Fibroblast of lung (primary cell): ENCODE results near the gene MINAR1. TPM values are rescaled to one million over a fixed set of nuclear protein-coding genes. Genes with fewer than 3 reads are reported as not detected.

Experiments
- DNase-seq, 2 donors: peaks; one replicate each; pipeline versions ENCODE4 v3.0.0 to v3.0.0-alpha.2; 2010; ENCODE audit warnings: low read depth in 2 of 2
- H2AFZ ChIP-seq: 2 replicates; pipeline ENCODE4 v1.5.1; 2012; ENCODE audit warnings: low read length, control low read depth, inconsistent platforms
- H3K27ac ChIP-seq: 2 replicates; pipeline ENCODE4 v1.5.1; 2011; ENCODE audit warnings: low read length, control low read depth; ENCODE audit not compliant: insufficient read depth
- H3K27me3 ChIP-seq: 2 replicates; pipeline ENCODE4 v1.5.1; 2011; ENCODE audit warnings: mild to moderate bottlenecking, low read length; ENCODE audit not compliant: control insufficient read depth, insufficient read depth
- H3K36me3 ChIP-seq: 2 replicates; pipeline ENCODE4 v1.5.1; 2011; ENCODE audit warnings: low read length; ENCODE audit not compliant: control insufficient read depth, insufficient read depth
- H3K4me1 ChIP-seq: 2 replicates; pipeline ENCODE4 v1.5.1; 2011; ENCODE audit warnings: low read length; ENCODE audit not compliant: control insufficient read depth, insufficient read depth; ENCODE audit errors: extremely low read depth
- H3K4me2 ChIP-seq: 2 replicates; pipeline ENCODE4 v1.5.1; 2011; ENCODE audit warnings: low read length, control low read depth; ENCODE audit not compliant: insufficient read depth; ENCODE audit errors: extremely low read depth
- H3K4me3 ChIP-seq, 4 experiments: fragments of 200-600 bp in 1 of 4; sonication (generic) in 1 of 4; replicated peaks in 1 of 4; 2 replicates each; pipeline ENCODE4 v1.5.1; 2011 to 2016; ENCODE audit warnings: low read length in 4 of 4, low read depth in 3 of 4, mild to moderate bottlenecking in 3 of 4, control low read depth in 2 of 4, inconsistent platforms in 1 of 4, mixed read lengths in 1 of 4; ENCODE audit not compliant: insufficient read depth in 1 of 4; ENCODE audit errors: control extremely low read depth in 1 of 4
- H3K79me2 ChIP-seq: 2 replicates; pipeline ENCODE4 v1.5.1; 2012; ENCODE audit warnings: mild to moderate bottlenecking, low read length, inconsistent platforms; ENCODE audit not compliant: control insufficient read depth, insufficient read depth
- H3K9ac ChIP-seq: 2 replicates; pipeline ENCODE4 v1.5.1; 2011; ENCODE audit warnings: mild to moderate bottlenecking, low read length, control low read depth; ENCODE audit not compliant: insufficient read depth
- H3K9me3 ChIP-seq: 2 replicates; pipeline ENCODE4 v1.5.1; 2012; ENCODE audit warnings: low read depth, low read length; ENCODE audit not compliant: control insufficient read depth, insufficient read depth
- H4K20me1 ChIP-seq: 2 replicates; pipeline ENCODE4 v1.5.1; 2011; ENCODE audit warnings: low read length; ENCODE audit not compliant: control insufficient read depth, insufficient read depth; ENCODE audit errors: extremely low read depth
- CTCF ChIP-seq, 2 donors: IDR thresholded peaks in 1 of 2; conservative IDR thresholded peaks in 1 of 2; 1 replicate in 1 of 2; 2 replicates in 1 of 2; pipeline ENCODE4 v1.5.1; 2011 to 2012; ENCODE audit warnings: low read length in 2 of 2, control low read depth in 1 of 2, inconsistent platforms in 1 of 2, low read depth in 1 of 2, mild to moderate bottlenecking in 1 of 2
- EZH2 ChIP-seq: IDR thresholded peaks from 2 replicates; pipeline ENCODE4 v1.5.1; 2012; ENCODE audit warnings: low read length, control low read depth, mild to moderate bottlenecking; ENCODE audit errors: missing control alignments
- polyA plus RNA-seq, 2 donors: library from polyadenylated mRNA; depleted of rRNA in 1 of 2; stranded (reverse) in 1 of 2; unstranded in 1 of 2; fragments of >200 nt; gene quantifications; 2 replicates each; pipeline ENCODE4 v1.2.1, GENCODE V29; 2011 to 2012; ENCODE audit warnings: missing spikeins in 1 of 2
- total RNA-seq: library from RNA; depleted of rRNA; stranded (reverse); fragments of >200 nt; gene quantifications from 2 replicates; pipeline ENCODE4 v1.2.1, GENCODE V29; 2014

MINAR1 gene
- total and polyA plus RNA-seq, 2 donors (not counting 1 experiment from before 2014, with no cell fraction given), result 0.33 to 0.58 TPM

DNA sequence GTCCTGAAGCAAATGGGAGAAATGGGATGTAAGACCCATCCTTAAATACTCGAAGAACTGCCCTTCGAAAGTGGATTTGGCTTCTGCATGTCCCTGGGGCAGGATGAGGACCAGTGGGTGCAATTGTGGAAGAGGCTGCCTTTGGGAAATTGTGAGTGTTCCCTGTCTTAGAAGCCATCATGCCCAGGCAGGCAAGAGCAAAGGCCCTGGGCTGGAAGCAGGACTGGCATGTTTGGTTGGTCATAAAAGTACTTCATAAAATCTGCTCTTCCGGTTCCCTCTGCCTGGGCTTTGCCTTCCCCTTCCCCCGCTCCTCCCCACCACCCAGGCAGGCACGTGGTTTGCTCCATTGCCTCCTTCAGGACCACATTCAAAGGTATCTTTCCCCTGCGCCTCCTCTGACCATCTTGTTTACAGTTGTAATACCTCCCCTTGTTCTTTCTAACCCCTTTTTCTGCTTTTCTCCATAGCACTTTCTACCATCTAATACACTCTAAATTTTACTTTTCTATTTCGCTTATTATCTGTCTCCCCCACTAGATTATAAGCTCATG, 8.3 kb downstream of the MINAR1 start:
- H3K79me2 ChIP-seq, result no peaks in the 10 kb centered on the region
- peaks cover 4% of the 10 kb centered on the region for H3K27me3 ChIP-seq
- TF ChIP-seq CTCF (conservative IDR thresholded peaks at IDR 0.05 in 1 of 2, IDR thresholded peaks at IDR 0.05 in 1 of 2; ENCODE audit: low read depth in 1 of 2, low read length in 2 of 2), result no peak
- TF ChIP-seq EZH2, result no peak
- DNase-seq, result no peak
- H3K4me3 ChIP-seq, result no peak overlapping the region
- H4K20me1 ChIP-seq, result no peaks in the 10 kb centered on the region
- H3K27ac ChIP-seq, result no peak overlapping the region
- H3K9me3 ChIP-seq, result no peaks in the 10 kb centered on the region
- H3K36me3 ChIP-seq, result no peaks in the 10 kb centered on the region
- H3K4me1 ChIP-seq, result no peaks in the 10 kb centered on the region
- H2AFZ ChIP-seq, result no peak overlapping the region
- no peak overlapping the region for H3K9ac ChIP-seq
- H3K4me2 ChIP-seq, result no peak overlapping the region

DNA sequence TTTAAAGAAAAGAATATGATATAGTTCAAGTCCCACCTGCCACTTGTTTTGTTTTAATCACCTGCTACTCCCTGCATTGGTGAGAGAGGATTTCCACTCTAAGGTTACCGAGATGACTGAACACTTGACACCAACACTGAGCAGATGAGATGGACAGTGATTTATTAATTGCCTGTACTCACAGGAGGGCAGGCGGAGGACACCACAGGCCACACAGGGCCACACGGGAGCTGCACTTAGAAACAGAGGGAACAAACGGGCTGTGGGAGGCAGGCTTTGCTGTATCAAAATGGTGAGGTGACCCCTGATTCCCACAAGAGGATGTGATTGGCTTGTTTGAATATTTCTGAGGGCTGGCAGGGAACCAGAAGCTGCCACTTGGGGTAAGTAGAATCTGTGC, 10.8 kb downstream of the MINAR1 start:
- no peak for DNase-seq

GRCh38 chr15:79447060-79447459, 14.9 kb downstream of the MINAR1 start:
- H3K27me3 ChIP-seq, result no peaks in the 10 kb centered on the region
- no peak for DNase-seq
- H2AFZ ChIP-seq, result no peak overlapping the region
- H3K9ac ChIP-seq, result no peak overlapping the region
- no peaks in the 10 kb centered on the region for H3K9me3 ChIP-seq
- TF ChIP-seq EZH2, result no peak
- TF ChIP-seq CTCF (conservative IDR thresholded peaks at IDR 0.05 in 1 of 2, IDR thresholded peaks at IDR 0.05 in 1 of 2; ENCODE audit: low read depth in 1 of 2, low read length in 2 of 2), result no peak
- H4K20me1 ChIP-seq, result no peaks in the 10 kb centered on the region
- H3K27ac ChIP-seq, result no peak overlapping the region
- H3K36me3 ChIP-seq, result no peaks in the 10 kb centered on the region
- no peak overlapping the region for H3K4me3 ChIP-seq
- H3K4me1 ChIP-seq, result no peaks in the 10 kb centered on the region
- H3K79me2 ChIP-seq, result no peaks in the 10 kb centered on the region
- no peak overlapping the region for H3K4me2 ChIP-seq

More for the DNA sequence above, 10.8 kb downstream of the MINAR1 start:
- H3K79me2 ChIP-seq, result no peaks in the 10 kb centered on the region
- no peaks in the 10 kb centered on the region for H3K9me3 ChIP-seq
- no peaks in the 10 kb centered on the region for H4K20me1 ChIP-seq
- no peaks in the 10 kb centered on the region for H3K27me3 ChIP-seq
- TF ChIP-seq CTCF (conservative IDR thresholded peaks at IDR 0.05 in 1 of 2, IDR thresholded peaks at IDR 0.05 in 1 of 2; ENCODE audit: low read depth in 1 of 2, low read length in 2 of 2) (no peak), EZH2 (no peak)
- H2AFZ ChIP-seq, result no peak overlapping the region
- H3K4me2 ChIP-seq, result no peak overlapping the region
- H3K4me3 ChIP-seq, result no peak overlapping the region
- H3K27ac ChIP-seq, result no peak overlapping the region
- H3K9ac ChIP-seq, result no peak overlapping the region
- no peaks in the 10 kb centered on the region for H3K4me1 ChIP-seq
- H3K36me3 ChIP-seq, result no peaks in the 10 kb centered on the region
